SK-N-SH (cell line): ENCODE measurements around the gene ATF3. TPM values are rescaled to one million over a fixed set of nuclear protein-coding genes. Genes with fewer than 3 reads are reported as not detected.

Experiments used
- CTCF ChIA-PET: fragments of 300-600, 350-600 bp; formaldehyde crosslinking; extraction: SDS; loops from one replicate; lab custom pipeline; 2021; lab: Yijun Ruan, JAX
- POLR2A ChIA-PET: fragments of 350-600 bp; sonication (Branson Sonifier 250); formaldehyde crosslinking; extraction: SDS; loops from one replicate; lab custom pipeline; 2020; ENCODE audit warnings: antibody characterized with exemption, inconsistent platforms; lab: Yijun Ruan, JAX
- DNase-seq: peaks from one replicate; pipeline ENCODE4 v3.0.0; 2012
- H2AFZ ChIP-seq: fragments of 200-600 bp; sonication (generic); 2 replicates; pipeline ENCODE4 v1.8.1; 2016; ENCODE audit warnings: antibody characterized with exemption, mild to moderate bottlenecking, low read depth
- H3F3A ChIP-seq: fragments of 200-600 bp; sonication (generic); replicated peaks from 2 replicates; pipeline ENCODE3; 2016; ENCODE audit warnings: antibody characterized with exemption, mild to moderate bottlenecking; ENCODE audit not compliant: insufficient read depth
- H3K27ac ChIP-seq, 2 experiments: fragments of 200-500 bp in 1 of 2; fragments of 200-600 bp in 1 of 2; sonication (Bioruptor generic) in 1 of 2; sonication (generic), shearing (Covaris generic) in 1 of 2; 2 replicates each; pipeline versions ENCODE4 v1.5.1 to v1.6.1; 2014 to 2016; ENCODE audit warnings: low read depth in 2 of 2, inconsistent platforms in 1 of 2, low read length in 1 of 2, mild to moderate bottlenecking in 1 of 2, mixed read lengths in 1 of 2
- H3K27me3 ChIP-seq: fragments of 200-600 bp; sonication (generic), shearing (Covaris generic); 2 replicates; pipeline ENCODE4 v1.6.1; 2016; ENCODE audit warnings: mixed run types; ENCODE audit not compliant: insufficient read depth
- H3K36me3 ChIP-seq, 2 experiments: fragments of 200-500 bp in 1 of 2; fragments of 200-600 bp in 1 of 2; sonication (Bioruptor generic) in 1 of 2; sonication (generic) in 1 of 2; replicated peaks in 1 of 2; 2 replicates each; pipeline versions ENCODE3 to v1.5.1; 2014 to 2016; ENCODE audit warnings: low read length in 1 of 2, mild to moderate bottlenecking in 1 of 2; ENCODE audit not compliant: insufficient read depth in 2 of 2, control insufficient read depth in 1 of 2
- H3K4me1 ChIP-seq, 2 experiments: fragments of 200-500 bp in 1 of 2; fragments of 200-600 bp in 1 of 2; sonication (Bioruptor generic) in 1 of 2; sonication (generic), shearing (Covaris generic) in 1 of 2; 2 replicates each; pipeline versions ENCODE4 v1.5.1 to v1.6.1; 2014 to 2016; ENCODE audit warnings: low read depth in 1 of 2, low read length in 1 of 2, mixed run types in 1 of 2; ENCODE audit not compliant: insufficient read depth in 2 of 2, control insufficient read depth in 1 of 2
- H3K4me2 ChIP-seq: fragments of 200-600 bp; sonication (generic), shearing (Covaris generic); 2 replicates; pipeline ENCODE4 v1.6.1; 2017; ENCODE audit warnings: mixed run types
- H3K4me3 ChIP-seq, 2 experiments: fragments of 200-500 bp in 1 of 2; fragments of 200-600 bp in 1 of 2; sonication (Bioruptor generic) in 1 of 2; sonication (generic), shearing (Covaris generic) in 1 of 2; 2 replicates each; pipeline versions ENCODE4 v1.5.1 to v1.8.1; 2014 to 2016; ENCODE audit warnings: low read depth in 2 of 2, inconsistent platforms in 1 of 2, low read length in 1 of 2, mild to moderate bottlenecking in 1 of 2, mixed read lengths in 1 of 2, moderate library complexity in 1 of 2
- H3K79me2 ChIP-seq: fragments of 200-600 bp; sonication (generic); 2 replicates; pipeline ENCODE4 v1.8.1; 2017; ENCODE audit warnings: mild to moderate bottlenecking; ENCODE audit not compliant: insufficient read depth
- H3K9ac ChIP-seq: fragments of 200-600 bp; sonication (generic); 2 replicates; pipeline ENCODE4 v1.6.1; 2017; ENCODE audit warnings: mixed run types
- H3K9me2 ChIP-seq: fragments of 200-600 bp; sonication (generic); 2 replicates; pipeline ENCODE4 v1.6.1; 2017; ENCODE audit warnings: mixed run types
- H3K9me3 ChIP-seq: fragments of 200-600 bp; sonication (generic); 2 replicates; pipeline ENCODE4 v1.6.1; 2017; ENCODE audit warnings: mixed run types, mild to moderate bottlenecking, moderate library complexity
- H4K20me1 ChIP-seq: fragments of 200-600 bp; sonication (generic); 2 replicates; pipeline ENCODE4 v1.6.1; 2017; ENCODE audit warnings: mild to moderate bottlenecking, mixed run types; ENCODE audit not compliant: insufficient read depth
- ELF1 ChIP-seq: IDR thresholded peaks from 2 replicates; pipeline ENCODE4 v1.4.0; 2012
- EP300 ChIP-seq, 2 experiments: IDR thresholded peaks; 2 replicates each; pipeline versions ENCODE4 v1.4.0 to v1.6.1; 2012; ENCODE audit warnings: borderline replicate concordance in 1 of 2, low read depth in 1 of 2, low read length in 1 of 2
- EZH2phosphoT487 ChIP-seq: fragments of 200-600 bp; sonication (generic); IDR thresholded peaks from 2 replicates; pipeline ENCODE4 v1.6.1; 2017; ENCODE audit warnings: low read depth, mixed run types, mild to moderate bottlenecking, antibody characterized with exemption, moderate library complexity, borderline replicate concordance
- FOSL2 ChIP-seq: IDR thresholded peaks from 2 replicates; pipeline ENCODE4 v1.4.0; 2012; ENCODE audit warnings: low read depth, mild to moderate bottlenecking, moderate library complexity, borderline replicate concordance
- FOXJ3 ChIP-seq: sonication (generic); formaldehyde crosslinking; IDR thresholded peaks from 2 replicates; pipeline ENCODE4 v1.5.1; 2020; ENCODE audit warnings: mild to moderate bottlenecking, missing genetic modification reagents
- NRF1 ChIP-seq: IDR thresholded peaks from 2 replicates; pipeline ENCODE4 v1.6.1; 2012; ENCODE audit warnings: low read depth, mild to moderate bottlenecking, low read length
- PBX3 ChIP-seq: IDR thresholded peaks from 2 replicates; pipeline ENCODE4; 2012
- POLR2AphosphoS5 ChIP-seq: IDR thresholded peaks from 2 replicates; pipeline ENCODE4 v1.6.1; 2012; ENCODE audit warnings: low read depth, low read length
- RAD21 ChIP-seq: IDR thresholded peaks from 2 replicates; pipeline ENCODE4 v1.6.1; 2012; ENCODE audit warnings: mild to moderate bottlenecking, low read length
- RFX5 ChIP-seq: IDR thresholded peaks from 2 replicates; pipeline ENCODE4 v1.6.1; 2012; ENCODE audit warnings: mild to moderate bottlenecking, improper control_type of control experiment, low read length
- SIN3A ChIP-seq: IDR thresholded peaks from 2 replicates; pipeline ENCODE4 v1.6.1; 2012; ENCODE audit warnings: low read depth, mild to moderate bottlenecking, low read length, moderate library complexity, borderline replicate concordance
- SMC3 ChIP-seq: IDR thresholded peaks from 2 replicates; pipeline ENCODE4 v1.6.1; 2012; ENCODE audit warnings: low read depth, low read length, improper control_type of control experiment
- TEAD4 ChIP-seq: IDR thresholded peaks from 2 replicates; pipeline ENCODE4 v1.4.0; 2012; ENCODE audit warnings: mild to moderate bottlenecking, borderline replicate concordance; ENCODE audit not compliant: insufficient read depth
- ZBTB33 ChIP-seq: IDR thresholded peaks from 2 replicates; pipeline ENCODE4 v1.4.0; 2012; ENCODE audit warnings: low read depth, borderline replicate concordance
- WGBS: methylation state at CpG from one replicate; pipeline ENCODE4 v1.1.6; 2017; ENCODE audit warnings: low lambda C conversion rate; 5-methylcytosine and 5-hydroxymethylcytosine counted together
- polyA plus RNA-seq, 3 experiments: library from polyadenylated mRNA; depleted of rRNA; stranded (reverse); fragments of >200 nt; gene quantifications; 2 replicates each; pipeline ENCODE4 v1.2.3, GENCODE V29; 2012

Gene ATF3
- polyA plus RNA-seq, 1 of the 3 experiments (the other 2 are of a cell fraction): 29.7 TPM

- ChIA-PET CTCF (interaction anchor here (0.7 to 6.7 kb wide), 6 partner anchors 9 to 144 kb away, joined by 3 to 38 read pairs (median 4); partner anchors contain the start of gene ATF3), POLR2A (no interaction called here)
- H3K9ac ChIP-seq: no peak overlapping the region
- no peak for DNase-seq
- no peak overlapping the region for H3K4me2 ChIP-seq
- H3K9me2 ChIP-seq: no peaks in the 10 kb centered on the region
- no peak overlapping the region for H3K4me3 ChIP-seq
- 78% methylated on average over 10 of the region's 10 CpGs for WGBS
- H3K79me2 ChIP-seq: no peaks in the 10 kb centered on the region
- peaks cover 7% of the 10 kb centered on the region; the same call in 1 of the 2 replicates for H3K27me3 ChIP-seq
- H3K9me3 ChIP-seq: no peaks in the 10 kb centered on the region
- TF ChIP-seq SIN3A: no peak
- no peak for TF ChIP-seq NRF1
- TF ChIP-seq ELF1: no peak
- TF ChIP-seq FOXJ3 (CRISPR knock-in tag): no peak
- TF ChIP-seq RFX5: no peak
- TF ChIP-seq SMC3: no peak
- no peak for TF ChIP-seq EZH2phosphoT487
- TF ChIP-seq PBX3: no peak
- TF ChIP-seq FOSL2: no peak
- no peak overlapping the region for H2AFZ ChIP-seq
- no peaks in the 10 kb centered on the region for H4K20me1 ChIP-seq
- no peaks in the 10 kb centered on the region for H3K36me3 ChIP-seq
- H3K4me1 ChIP-seq: no peaks in the 10 kb centered on the region
- H3K27ac ChIP-seq: no peak overlapping the region
- H3F3A ChIP-seq: no peaks in the 10 kb centered on the region
Measured at GRCh38 chr1:212621043-212621948, 12.7 kb downstream of the ATF3 start.

- H3K9ac ChIP-seq: no peak overlapping the region
- 64% methylated on average over 1 of the region's 1 CpG for WGBS
- no peaks in the 10 kb centered on the region for H3K4me1 ChIP-seq
- H3K4me2 ChIP-seq: no peak overlapping the region
- no peaks in the 10 kb centered on the region for H3K36me3 ChIP-seq
- H3K27me3 ChIP-seq: peaks cover 11% of the 10 kb centered on the region; the same call in 1 of the 2 replicates
- H3K9me3 ChIP-seq: no peaks in the 10 kb centered on the region
- no peak overlapping the region for H3K27ac ChIP-seq
- no peak for TF ChIP-seq FOXJ3 (CRISPR knock-in tag)
- TF ChIP-seq RAD21: no peak
- TF ChIP-seq POLR2AphosphoS5: no peak
- no peak for TF ChIP-seq FOSL2
- TF ChIP-seq TEAD4: no peak
- no peak for TF ChIP-seq EZH2phosphoT487
- no peak for TF ChIP-seq EP300 (IDR thresholded peaks at IDR 0.05; ENCODE audit: borderline replicate concordance in 1 of 2, low read depth in 1 of 2, low read length in 1 of 2)
- no peak for TF ChIP-seq ZBTB33
- CTCF ChIA-PET: interaction anchor here (0.7 to 6.7 kb wide), 5 partner anchors 8 to 144 kb away, joined by 3 to 38 read pairs (median 5); partner anchors contain the start of gene ATF3
- no peaks in the 10 kb centered on the region for H4K20me1 ChIP-seq
- H3K9me2 ChIP-seq: no peaks in the 10 kb centered on the region
- H3K4me3 ChIP-seq: no peak overlapping the region
- H3F3A ChIP-seq: no peaks in the 10 kb centered on the region
- no peak overlapping the region for H2AFZ ChIP-seq
- POLR2A ChIA-PET: no interaction called here
- no peaks in the 10 kb centered on the region for H3K79me2 ChIP-seq
- no peak for DNase-seq
Measured at GRCh38 chr1:212621949-212622305, 13.4 kb downstream of the ATF3 start.
